Neural cell (in vitro differentiated cells): ENCODE measurements around the gene OR5I1. TPM values are rescaled to one million over a fixed set of nuclear protein-coding genes. Genes with fewer than 3 reads are reported as not detected.

Experiments
- H2AFZ ChIP-seq: fragments of 200-600, 300-800 bp; sonication (generic), shearing (Covaris generic); 2 replicates; pipeline ENCODE4 v1.6.0; 2014; ENCODE audit warnings: low read depth, mild to moderate bottlenecking, antibody characterized with exemption, low read length, moderate library complexity
- H3F3A ChIP-seq: fragments of 200-600 bp; shearing (Covaris generic); 2 replicates; pipeline ENCODE4 v1.6.1; 2016; ENCODE audit warnings: mild to moderate bottlenecking, moderate library complexity, mixed read lengths, antibody characterized with exemption, low read length; ENCODE audit not compliant: insufficient read depth, poor library complexity, severe bottlenecking
- H3K27ac ChIP-seq: fragments of 200-600, 300-800 bp; sonication (generic), shearing (Covaris generic); 2 replicates; pipeline ENCODE4 v1.5.1; 2014; ENCODE audit warnings: mild to moderate bottlenecking, low read length, moderate library complexity
- H3K27me3 ChIP-seq: fragments of 300-800, 200-600 bp; sonication (generic), shearing (Covaris generic); 2 replicates; pipeline ENCODE4 v1.6.0; 2014; ENCODE audit warnings: mild to moderate bottlenecking, low read depth, low read length, moderate library complexity; ENCODE audit not compliant: insufficient read depth
- H3K36me3 ChIP-seq: fragments of 300-800, 200-600 bp; sonication (generic), shearing (Covaris generic); 2 replicates; pipeline ENCODE4 v1.5.1; 2014; ENCODE audit warnings: mild to moderate bottlenecking, antibody characterized with exemption, low read length, moderate library complexity; ENCODE audit not compliant: insufficient read depth
- H3K4me2 ChIP-seq: fragments of 300-800, 200-600 bp; sonication (generic), shearing (Covaris generic); 2 replicates; pipeline ENCODE4 v1.6.0; 2014; ENCODE audit warnings: mild to moderate bottlenecking, low read length
- H3K4me3 ChIP-seq: fragments of 300-800, 200-600 bp; sonication (generic), shearing (Covaris generic); 2 replicates; pipeline ENCODE4 v1.5.1; 2014; ENCODE audit warnings: mild to moderate bottlenecking, low read length, moderate library complexity
- H3K79me2 ChIP-seq: fragments of 200-600 bp; shearing (Covaris generic); replicated peaks from 2 replicates; pipeline ENCODE4 v1.6.0; 2014; ENCODE audit warnings: mild to moderate bottlenecking, low read length, moderate library complexity; ENCODE audit not compliant: insufficient read depth
- H3K9ac ChIP-seq: fragments of 300-800, 200-600 bp; sonication (generic), shearing (Covaris generic); 2 replicates; pipeline ENCODE4 v1.6.1; 2016; ENCODE audit warnings: mild to moderate bottlenecking, low read length, mixed read lengths
- H3K9me2 ChIP-seq: fragments of 200-600 bp; shearing (Covaris generic); 2 replicates; pipeline ENCODE4 v1.6.1; 2016; ENCODE audit warnings: mild to moderate bottlenecking, low read length, mixed read lengths; ENCODE audit not compliant: insufficient read depth
- H3K9me3 ChIP-seq: fragments of 200-600, 300-800 bp; sonication (generic), shearing (Covaris generic); 2 replicates; pipeline ENCODE4 v1.6.1; 2016; ENCODE audit warnings: mild to moderate bottlenecking, mixed run types, low read length, moderate library complexity, mixed read lengths
- H4K20me1 ChIP-seq: fragments of 200-600 bp; shearing (Covaris generic); 2 replicates; pipeline ENCODE4 v1.6.1; 2016; ENCODE audit warnings: mild to moderate bottlenecking, mixed run types; ENCODE audit not compliant: insufficient read depth
- CTCF ChIP-seq: fragments of 450-650 bp; IDR thresholded peaks from 2 replicates; pipeline ENCODE4 v1.5.1; 2014; ENCODE audit warnings: antibody characterized with exemption, mild to moderate bottlenecking, moderate library complexity; ENCODE audit not compliant: poor library complexity, severe bottlenecking
- EP300 ChIP-seq: fragments of 450-650 bp; conservative IDR thresholded peaks from 2 replicates; pipeline ENCODE4 v1.6.1; 2014; ENCODE audit warnings: antibody characterized with exemption, mild to moderate bottlenecking, moderate library complexity; ENCODE audit not compliant: poor library complexity, severe bottlenecking
- EZH2 ChIP-seq: fragments of 200-600, 300-800 bp; shearing (Covaris generic), sonication (generic); IDR thresholded peaks from 2 replicates; pipeline ENCODE4 v1.6.1; 2014; ENCODE audit warnings: antibody characterized with exemption, low read length, borderline replicate concordance, mild to moderate bottlenecking; ENCODE audit not compliant: insufficient read depth, poor library complexity, severe bottlenecking
- MXI1 ChIP-seq: fragments of 450-650 bp; conservative IDR thresholded peaks from 2 replicates; pipeline ENCODE4 v1.6.1; 2014; ENCODE audit warnings: antibody characterized with exemption, mild to moderate bottlenecking; ENCODE audit not compliant: poor library complexity, severe bottlenecking
- POLR2AphosphoS5 ChIP-seq: IDR thresholded peaks from 2 replicates; pipeline ENCODE4 v1.6.1; 2012
- RAD21 ChIP-seq: fragments of 450-650 bp; conservative IDR thresholded peaks from 2 replicates; pipeline ENCODE4 v1.6.1; 2014; ENCODE audit warnings: antibody characterized with exemption, mild to moderate bottlenecking, moderate library complexity
- SMC3 ChIP-seq: fragments of 450-650 bp; conservative IDR thresholded peaks from 2 replicates; pipeline ENCODE4 v1.6.1; 2014; ENCODE audit warnings: antibody characterized with exemption, mild to moderate bottlenecking, moderate library complexity; ENCODE audit not compliant: poor library complexity
- TAF1 ChIP-seq: IDR thresholded peaks from 2 replicates; pipeline ENCODE4 v1.6.1; 2012; ENCODE audit warnings: low read depth
- polyA plus RNA-seq: library from polyadenylated mRNA; depleted of rRNA; stranded (reverse); fragments of >200 nt; gene quantifications from 2 replicates; pipeline ENCODE4 v1.2.3, GENCODE V29; 2014
- TF ChIP-seq, protein P1 (sequence below): IDR thresholded peaks from 2 replicates; pipeline ENCODE4 v1.6.1; 2012; ENCODE audit warnings: borderline replicate concordance

The OR5I1 gene
- polyA plus RNA-seq, 1 donor from 2014 or later: not detected

- Histone ChIP-seq H2AFZ (no peak within 1 kb of the TSS), H3K79me2 (no peaks in the 10 kb centered on the region), H3K36me3 (no peaks in the 10 kb centered on the region), H3K9ac (no peak within 1 kb of the TSS), H3K4me2 (no peak within 1 kb of the TSS), H3K9me2 (no peaks in the 10 kb centered on the region), H3K27me3 (no peaks in the 10 kb centered on the region), H3K27ac (no peak within 1 kb of the TSS), H4K20me1 (no peaks in the 10 kb centered on the region), H3K9me3 (no peaks in the 10 kb centered on the region), H3K4me3 (no peak within 1 kb of the TSS), H3F3A (no peaks in the 10 kb centered on the region)
- TF ChIP-seq EP300 (no peak), CTCF (no peak), MXI1 (no peak), TAF1 (no peak), SMC3 (no peak), POLR2AphosphoS5 (no peak), EZH2 (no peak), RAD21 (no peak)
- TF ChIP-seq, protein P1, sequence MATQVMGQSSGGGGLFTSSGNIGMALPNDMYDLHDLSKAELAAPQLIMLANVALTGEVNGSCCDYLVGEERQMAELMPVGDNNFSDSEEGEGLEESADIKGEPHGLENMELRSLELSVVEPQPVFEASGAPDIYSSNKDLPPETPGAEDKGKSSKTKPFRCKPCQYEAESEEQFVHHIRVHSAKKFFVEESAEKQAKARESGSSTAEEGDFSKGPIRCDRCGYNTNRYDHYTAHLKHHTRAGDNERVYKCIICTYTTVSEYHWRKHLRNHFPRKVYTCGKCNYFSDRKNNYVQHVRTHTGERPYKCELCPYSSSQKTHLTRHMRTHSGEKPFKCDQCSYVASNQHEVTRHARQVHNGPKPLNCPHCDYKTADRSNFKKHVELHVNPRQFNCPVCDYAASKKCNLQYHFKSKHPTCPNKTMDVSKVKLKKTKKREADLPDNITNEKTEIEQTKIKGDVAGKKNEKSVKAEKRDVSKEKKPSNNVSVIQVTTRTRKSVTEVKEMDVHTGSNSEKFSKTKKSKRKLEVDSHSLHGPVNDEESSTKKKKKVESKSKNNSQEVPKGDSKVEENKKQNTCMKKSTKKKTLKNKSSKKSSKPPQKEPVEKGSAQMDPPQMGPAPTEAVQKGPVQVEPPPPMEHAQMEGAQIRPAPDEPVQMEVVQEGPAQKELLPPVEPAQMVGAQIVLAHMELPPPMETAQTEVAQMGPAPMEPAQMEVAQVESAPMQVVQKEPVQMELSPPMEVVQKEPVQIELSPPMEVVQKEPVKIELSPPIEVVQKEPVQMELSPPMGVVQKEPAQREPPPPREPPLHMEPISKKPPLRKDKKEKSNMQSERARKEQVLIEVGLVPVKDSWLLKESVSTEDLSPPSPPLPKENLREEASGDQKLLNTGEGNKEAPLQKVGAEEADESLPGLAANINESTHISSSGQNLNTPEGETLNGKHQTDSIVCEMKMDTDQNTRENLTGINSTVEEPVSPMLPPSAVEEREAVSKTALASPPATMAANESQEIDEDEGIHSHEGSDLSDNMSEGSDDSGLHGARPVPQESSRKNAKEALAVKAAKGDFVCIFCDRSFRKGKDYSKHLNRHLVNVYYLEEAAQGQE: no peak
Measured at GRCh38 chr11:55969845-55970244, 33.6 kb upstream of the OR5I1 start, which contains the start of gene OR10AG1. Gene OR10AG1 (minus strand): TSS chr11:55969945. CDS start chr11:55969907, 38 bp downstream.

DNA sequence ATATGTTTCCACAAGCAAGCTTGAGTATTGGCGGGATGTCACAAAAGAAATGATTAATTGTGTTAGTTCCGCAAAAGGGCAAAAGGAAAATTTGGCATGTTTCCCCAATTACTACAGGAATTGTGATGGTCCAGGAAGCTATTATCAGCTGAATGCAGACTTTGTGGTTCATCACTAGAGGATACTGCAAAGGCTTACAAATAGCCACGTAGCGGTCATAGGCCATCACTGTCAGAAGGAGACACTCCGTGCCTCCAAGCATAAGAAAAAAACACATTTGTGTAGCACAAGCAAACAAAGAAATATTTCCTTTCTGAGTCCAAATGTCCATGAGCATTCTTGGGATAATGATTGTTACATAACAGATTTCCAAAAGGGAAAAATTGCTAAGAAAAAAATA, 31.7 kb upstream of the OR5I1 start:
- Histone ChIP-seq H3K4me3 (no peak overlapping the region), H2AFZ (no peak overlapping the region), H3K9me3 (no peaks in the 10 kb centered on the region), H4K20me1 (no peaks in the 10 kb centered on the region), H3K4me2 (no peak overlapping the region), H3K9me2 (no peaks in the 10 kb centered on the region), H3K27ac (no peak overlapping the region), H3K9ac (no peak overlapping the region), H3F3A (no peaks in the 10 kb centered on the region), H3K79me2 (no peaks in the 10 kb centered on the region), H3K36me3 (no peaks in the 10 kb centered on the region), H3K27me3 (no peaks in the 10 kb centered on the region)
- TF ChIP-seq CTCF: no peak
- no peak for TF ChIP-seq POLR2AphosphoS5
- TF ChIP-seq RAD21: no peak
- TF ChIP-seq MXI1: no peak
- TF ChIP-seq SMC3: no peak
- TF ChIP-seq, protein P1: no peak
- TF ChIP-seq EP300: no peak
- no peak for TF ChIP-seq EZH2
- TF ChIP-seq TAF1: no peak
